Adrenal gland (tissue), 12 donors: ENCODE data around the gene OR10T2. TPM values are rescaled to one million over a fixed set of nuclear protein-coding genes. Genes with fewer than 3 reads are reported as not detected.
"Not testable (repeated sequence)": the region's sequence is repeated elsewhere in the genome, so short reads cannot be mapped to it uniquely, and the experiment has no call there.

Source experiments
- DNase-seq, 7 donors: peaks; one replicate each; pipeline ENCODE4 v3.0.0-alpha.2; 2019 to 2020
- H3K27ac ChIP-seq, 5 donors: fragments of 200-600 bp; sonication (generic) in 4 of 5; 1 replicate in 3 of 5; 2 replicates in 2 of 5; pipeline versions ENCODE4 v1.5.1 to v1.8.0; 2016 to 2020; ENCODE audit warnings: mild to moderate bottlenecking in 1 of 5
- H3K27me3 ChIP-seq: fragments of 200-600 bp; 2 replicates; pipeline ENCODE4 v1.8.0; 2021
- H3K36me3 ChIP-seq, 2 donors: fragments of 200-600 bp; replicated peaks in 1 of 2; 1 replicate in 1 of 2; 2 replicates in 1 of 2; pipeline versions ENCODE4 v1.5.1 to v1.8.0; 2018 to 2022
- H3K4me1 ChIP-seq, 2 donors: fragments of 200-600 bp; replicated peaks in 1 of 2; 1 replicate in 1 of 2; 2 replicates in 1 of 2; pipeline versions ENCODE4 v1.5.1 to v1.8.0; 2018 to 2021
- H3K4me3 ChIP-seq, 4 donors: fragments of 200-600 bp; sonication (generic) in 3 of 4; one replicate each; pipeline ENCODE4 v1.5.1; 2016 to 2018
- H3K9me3 ChIP-seq, 3 donors: fragments of 200-600 bp; sonication (generic) in 1 of 3; replicated peaks in 1 of 3; 1 replicate in 2 of 3; 2 replicates in 1 of 3; pipeline versions ENCODE4 v1.5.1 to v1.8.0; 2016 to 2021
- POLR2A ChIP-seq, 2 donors: fragments of 450-650 bp; IDR thresholded peaks; one replicate each; pipeline ENCODE4 v1.6.1; 2017; ENCODE audit warnings: antibody characterized with exemption in 2 of 2, mild to moderate bottlenecking in 2 of 2, moderate library complexity in 1 of 2
- WGBS, 4 donors: extraction: QIAGEN DNeasy Blood & Tissue Kit in 2 of 4; methylation state at CpG; one replicate each; pipeline versions ENCODE4 v1.1.5 to v1.1.7; 2013 to 2017; 5-methylcytosine and 5-hydroxymethylcytosine counted together
- intact Hi-C, 2 donors: fragments of 100-400 bp; cut with DNase I; formaldehyde crosslinking; loops; one replicate each; pipeline versions ENCODE4 v1.14.1 to v1.15.0; 2022 to 2023
- polyA plus RNA-seq, 3 donors: library from polyadenylated mRNA; stranded (reverse); fragments of 200-250 nt in 2 of 3; fragments of 350-450 nt in 1 of 3; fragmentation: Illumina TruSeq in 1 of 3; extraction: RNeasy Lipid Tissue Mini Kit (QIAGEN cat#74804) in 1 of 3; gene quantifications; one replicate each; pipeline ENCODE4 v1.2.3, GENCODE V29; 2013 to 2014
- total RNA-seq, 9 donors: library from RNA; depleted of rRNA in 4 of 9; stranded (reverse); fragments of >200 nt in 4 of 9; fragments of 120-200 nt in 1 of 9; fragmentation: NEBNext Ultra II Directional in 1 of 9; extraction: Animal tissue kit (Norgen Biotek cat#: 25700) in 1 of 9; gene quantifications; one replicate each; pipeline versions ENCODE4 v1.1.0 to v1.2.4, GENCODE V29; 2013 to 2023
- TF ChIP-seq, protein P1 (sequence below), 6 experiments: fragments of 450-650 bp in 4 of 6; fragments of 200-600 bp in 2 of 6; sonication (generic) in 1 of 6; IDR thresholded peaks; 1 replicate in 5 of 6; 2 replicates in 1 of 6; pipeline versions ENCODE4 v1.5.1 to v1.8.0; 2016 to 2021; ENCODE audit warnings: antibody characterized with exemption in 6 of 6, mild to moderate bottlenecking in 2 of 6, moderate library complexity in 1 of 6
- donor health status: healthy with polysubstance abuse.
- donor health status: Bipolar disorder and iron deficiency.
- donor health status: DM: yes; HTN: yes; CAD: no.
- donor health status: DM: no; HTN: no; CAD: no.
- donor health status: DM: no; HTN: no; CAD: no.
- donor health status: DM: yes; HTN: yes; CAD: no.

OR10T2 gene
- total and polyA plus RNA-seq, 12 donors: not detected

- intact Hi-C loops: no loop called here
- no peak for DNase-seq
- Histone ChIP-seq H3K27ac (no peak overlapping the region), H3K27me3 (no peaks in the 10 kb centered on the region), H3K9me3 (no peaks in the 10 kb centered on the region), H3K4me1 (no peaks in the 10 kb centered on the region), H3K4me3 (no peak overlapping the region), H3K36me3 (no peaks in the 10 kb centered on the region)
- WGBS, 4 donors: 64 to 77% (median 66%) methylated on average over 3 of the region's 3 CpGs
- TF ChIP-seq, protein P1, sequence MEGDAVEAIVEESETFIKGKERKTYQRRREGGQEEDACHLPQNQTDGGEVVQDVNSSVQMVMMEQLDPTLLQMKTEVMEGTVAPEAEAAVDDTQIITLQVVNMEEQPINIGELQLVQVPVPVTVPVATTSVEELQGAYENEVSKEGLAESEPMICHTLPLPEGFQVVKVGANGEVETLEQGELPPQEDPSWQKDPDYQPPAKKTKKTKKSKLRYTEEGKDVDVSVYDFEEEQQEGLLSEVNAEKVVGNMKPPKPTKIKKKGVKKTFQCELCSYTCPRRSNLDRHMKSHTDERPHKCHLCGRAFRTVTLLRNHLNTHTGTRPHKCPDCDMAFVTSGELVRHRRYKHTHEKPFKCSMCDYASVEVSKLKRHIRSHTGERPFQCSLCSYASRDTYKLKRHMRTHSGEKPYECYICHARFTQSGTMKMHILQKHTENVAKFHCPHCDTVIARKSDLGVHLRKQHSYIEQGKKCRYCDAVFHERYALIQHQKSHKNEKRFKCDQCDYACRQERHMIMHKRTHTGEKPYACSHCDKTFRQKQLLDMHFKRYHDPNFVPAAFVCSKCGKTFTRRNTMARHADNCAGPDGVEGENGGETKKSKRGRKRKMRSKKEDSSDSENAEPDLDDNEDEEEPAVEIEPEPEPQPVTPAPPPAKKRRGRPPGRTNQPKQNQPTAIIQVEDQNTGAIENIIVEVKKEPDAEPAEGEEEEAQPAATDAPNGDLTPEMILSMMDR (IDR thresholded peaks at IDR 0.05): no peak
- TF ChIP-seq POLR2A (IDR thresholded peaks at IDR 0.05): no peak
These were observed 42.6 kb downstream of the OR10T2 start for GRCh38 chr1:158356616-158357015.

DNA sequence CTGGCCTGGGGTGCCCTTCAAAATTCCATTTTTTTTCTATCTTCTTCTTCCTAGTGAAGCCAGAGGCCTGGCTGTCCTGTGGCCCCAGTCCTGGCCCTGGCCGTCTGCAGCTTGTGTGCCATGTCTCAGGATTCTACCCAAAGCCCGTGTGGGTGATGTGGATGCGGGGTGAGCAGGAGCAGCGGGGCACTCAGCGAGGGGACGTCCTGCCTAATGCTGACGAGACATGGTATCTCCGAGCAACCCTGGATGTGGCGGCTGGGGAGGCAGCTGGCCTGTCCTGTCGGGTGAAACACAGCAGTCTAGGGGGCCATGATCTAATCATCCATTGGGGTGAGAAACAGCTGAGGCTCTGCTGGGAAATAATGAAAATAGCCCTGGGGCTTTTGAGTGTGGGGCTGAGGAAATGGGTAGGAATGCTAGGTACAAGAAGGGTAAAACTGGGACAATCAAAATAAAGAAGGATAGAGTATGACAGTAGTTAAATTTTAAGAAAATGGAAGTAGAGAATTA, 43.4 kb downstream of the OR10T2 start:
- TF ChIP-seq POLR2A (IDR thresholded peaks at IDR 0.05): no peak
- TF ChIP-seq, protein P1 (IDR thresholded peaks at IDR 0.05): no peak
- 79 to 87% (median 82%) methylated on average over 10 of the region's 10 CpGs for WGBS, 4 donors
- intact Hi-C loops: no loop called here
- DNase-seq: no peak
- Histone ChIP-seq H3K9me3 (no peaks in the 10 kb centered on the region), H3K27ac (no peak overlapping the region), H3K36me3 (no peaks in the 10 kb centered on the region), H3K27me3 (no peaks in the 10 kb centered on the region), H3K4me1 (no peaks in the 10 kb centered on the region), H3K4me3 (no peak overlapping the region)

GRCh38 chr1:158354255-158354654, 45.0 kb downstream of the OR10T2 start:
- TF ChIP-seq, protein P1 (IDR thresholded peaks at IDR 0.05): no peak
- no peaks in the 10 kb centered on the region for H3K27me3 ChIP-seq
- H3K36me3 ChIP-seq: no peaks in the 10 kb centered on the region
- no peak overlapping the region for H3K4me3 ChIP-seq
- no peaks in the 10 kb centered on the region for H3K9me3 ChIP-seq
- no peaks in the 10 kb centered on the region for H3K4me1 ChIP-seq
- intact Hi-C loops: no loop called here
- WGBS, 4 donors: 59 to 70% (median 63%) methylated on average over 2 of the region's 2 CpGs
- H3K27ac ChIP-seq: no peak overlapping the region
- peak in 1 of 7 donors; percentile 5 for DNase-seq

DNA sequence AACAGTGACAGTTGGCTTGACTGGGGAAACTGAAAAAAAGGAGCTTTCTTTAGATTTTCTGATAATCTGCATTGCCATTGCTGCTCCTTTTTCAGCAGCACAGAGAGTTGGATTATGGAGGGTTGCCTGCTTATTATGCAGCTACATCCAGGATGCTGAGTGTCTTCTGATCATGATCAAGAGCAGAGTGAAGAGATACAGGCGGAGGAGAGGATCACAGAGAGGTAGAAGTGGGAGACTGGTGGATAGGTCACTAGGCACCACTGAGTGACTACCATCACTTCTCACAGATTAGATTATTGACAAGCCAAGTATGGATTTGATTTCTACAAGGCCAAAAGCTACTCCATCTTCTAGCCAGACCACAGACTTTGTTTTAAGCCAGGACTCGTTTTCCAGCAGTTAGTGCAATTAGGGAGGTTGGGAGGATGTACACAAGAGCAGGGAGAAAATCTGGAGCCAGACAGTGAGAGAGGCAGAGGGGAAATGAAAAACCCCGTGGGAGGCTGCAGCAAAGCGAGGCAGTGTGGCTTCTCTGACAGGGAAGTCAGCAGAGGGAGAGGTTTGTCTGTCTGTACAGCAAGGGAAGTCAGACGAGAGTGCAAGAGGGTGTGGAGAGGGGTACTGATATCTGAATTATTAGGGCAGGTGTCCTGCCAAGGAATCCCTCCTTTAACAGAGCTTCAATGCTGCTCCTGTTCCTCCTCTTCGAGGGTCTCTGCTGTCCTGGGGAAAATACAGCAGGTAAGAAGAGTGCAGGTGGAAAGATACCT, 45.8 kb downstream of the OR10T2 start, which contains the start of gene CD1E:
CD1E (plus strand) TSS at position 592 of the 773 bp plus-strand sequence; CDS start at position 687, 95 bp downstream.
- intact Hi-C loops: no loop called here
- no peaks in the 10 kb centered on the region for H3K4me1 ChIP-seq
- TF ChIP-seq, protein P1 (IDR thresholded peaks at IDR 0.05): no peak
- no peak for TF ChIP-seq POLR2A (IDR thresholded peaks at IDR 0.05)
- no peak within 1 kb of the TSS for H3K27ac ChIP-seq
- 29 to 39% (median 35%) methylated on average over 6 of the region's 6 CpGs for WGBS, 4 donors
- H3K9me3 ChIP-seq: no peaks in the 10 kb centered on the region
- H3K27me3 ChIP-seq: no peaks in the 10 kb centered on the region
- H3K36me3 ChIP-seq: no peaks in the 10 kb centered on the region
- no peak within 1 kb of the TSS for H3K4me3 ChIP-seq
- peak in 1 of 7 donors; percentile 1 for DNase-seq

GRCh38 chr1:158348946-158349345, 50.3 kb downstream of the OR10T2 start:
- intact Hi-C loops, H3K27ac ChIP-seq, DNase-seq, H3K4me3 ChIP-seq, H3K9me3 ChIP-seq, H3K4me1 ChIP-seq, H3K36me3 ChIP-seq, H3K27me3 ChIP-seq: not testable (repeated sequence)
- 88 to 100% (median 94%) methylated on average over 4 to 24 of the region's 24 CpGs for WGBS, 4 donors
